GM19328 (cell line): ENCODE data around the gene IGSF23.
"Not testable (repeated sequence)": the region's sequence is repeated elsewhere in the genome, so short reads cannot be mapped to it uniquely, and the experiment has no call there.

ENCODE experiments used
- ATAC-seq: cut with Tn5 transposase; IDR thresholded peaks from one replicate; pipeline ENCODE4 v1.9.1; 2021; ENCODE audit warnings: mild to moderate bottlenecking, moderate library complexity; ENCODE audit not compliant: unreplicated experiment

The IGSF23 gene

DNA sequence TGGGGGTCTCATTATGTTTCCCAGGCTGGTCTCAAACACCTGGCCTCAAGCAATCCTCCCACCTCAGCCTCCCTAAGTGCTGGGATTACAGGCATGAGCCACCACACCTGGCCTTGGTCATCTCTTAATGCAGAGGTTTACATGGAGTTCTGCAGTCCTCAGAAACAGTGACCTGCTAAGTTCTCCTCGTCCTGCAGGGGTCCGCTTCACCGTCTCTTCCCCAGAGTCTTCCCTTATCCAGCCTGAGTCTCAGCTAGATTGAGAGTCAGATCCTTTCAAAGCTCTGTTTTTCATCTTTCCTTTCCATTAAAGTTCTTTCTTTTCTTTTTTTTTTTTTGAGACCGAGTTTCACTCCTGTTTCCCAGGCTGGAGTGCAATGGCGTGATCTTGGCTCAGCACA is 2.9 kb upstream of the IGSF23 start:
- ATAC-seq: not testable (repeated sequence)

DNA sequence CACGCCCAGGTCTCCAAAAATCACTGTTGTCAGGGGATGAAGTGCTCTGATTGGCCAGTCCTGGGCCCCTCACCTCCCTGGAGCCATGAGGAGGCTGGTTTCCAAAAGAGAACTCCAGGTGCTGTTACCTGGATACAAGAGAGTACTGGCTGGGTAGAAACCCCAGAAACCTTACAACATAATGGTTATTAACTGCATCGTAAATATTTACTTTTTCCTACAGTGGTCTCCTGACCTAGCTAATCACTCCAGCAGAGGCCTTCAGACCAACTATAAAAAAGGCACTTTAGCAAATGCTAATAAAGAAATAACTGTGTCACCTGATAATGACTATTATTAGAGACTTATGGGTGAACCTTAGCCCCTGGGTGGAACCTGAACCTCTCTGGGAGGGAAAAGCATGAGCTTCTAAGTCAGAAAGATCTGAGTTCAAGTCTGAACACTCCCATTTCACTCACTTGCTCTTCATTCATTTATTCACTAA is 1.5 kb upstream of the IGSF23 start:
- no peak for ATAC-seq

DNA sequence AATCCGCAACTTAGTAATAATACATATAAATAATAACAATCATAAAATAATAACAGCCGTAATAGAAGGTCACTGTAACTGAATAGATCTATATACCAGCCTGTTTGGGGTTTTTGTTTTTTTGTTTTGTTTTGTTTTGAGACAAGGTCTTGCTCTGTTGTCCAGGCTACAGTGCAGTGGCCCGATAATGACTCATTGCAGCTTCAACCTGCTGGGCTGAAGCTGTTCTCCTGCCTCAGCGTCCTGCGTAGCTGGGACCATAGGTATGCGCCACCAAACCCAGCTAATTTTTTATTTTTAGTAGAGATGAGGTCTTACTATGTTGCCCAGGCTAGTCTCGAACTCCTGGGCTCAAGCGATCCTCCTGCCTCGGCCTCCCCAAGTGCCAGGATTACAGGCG is 950 bp downstream of the IGSF23 start:
- no peak for ATAC-seq

DNA sequence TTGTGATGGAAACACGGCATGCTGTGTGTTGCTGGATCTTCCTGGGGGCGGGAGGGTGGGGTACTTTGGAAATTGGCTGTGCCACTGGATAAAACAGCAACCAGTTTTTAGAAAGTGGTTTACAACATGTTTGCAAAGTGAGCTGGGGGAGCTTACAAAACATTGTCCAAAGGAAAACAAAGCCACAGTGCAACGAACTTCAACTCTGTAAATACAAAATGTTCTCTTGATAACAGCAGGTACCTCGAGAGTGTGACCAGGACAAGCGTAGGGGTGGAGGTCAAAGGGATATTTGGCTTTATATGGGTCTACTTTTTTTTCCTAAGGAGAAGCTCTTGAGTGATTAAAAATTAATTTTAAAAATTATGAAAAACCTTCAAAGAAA is 2.5 kb downstream of the IGSF23 start:
- ATAC-seq: no peak

DNA sequence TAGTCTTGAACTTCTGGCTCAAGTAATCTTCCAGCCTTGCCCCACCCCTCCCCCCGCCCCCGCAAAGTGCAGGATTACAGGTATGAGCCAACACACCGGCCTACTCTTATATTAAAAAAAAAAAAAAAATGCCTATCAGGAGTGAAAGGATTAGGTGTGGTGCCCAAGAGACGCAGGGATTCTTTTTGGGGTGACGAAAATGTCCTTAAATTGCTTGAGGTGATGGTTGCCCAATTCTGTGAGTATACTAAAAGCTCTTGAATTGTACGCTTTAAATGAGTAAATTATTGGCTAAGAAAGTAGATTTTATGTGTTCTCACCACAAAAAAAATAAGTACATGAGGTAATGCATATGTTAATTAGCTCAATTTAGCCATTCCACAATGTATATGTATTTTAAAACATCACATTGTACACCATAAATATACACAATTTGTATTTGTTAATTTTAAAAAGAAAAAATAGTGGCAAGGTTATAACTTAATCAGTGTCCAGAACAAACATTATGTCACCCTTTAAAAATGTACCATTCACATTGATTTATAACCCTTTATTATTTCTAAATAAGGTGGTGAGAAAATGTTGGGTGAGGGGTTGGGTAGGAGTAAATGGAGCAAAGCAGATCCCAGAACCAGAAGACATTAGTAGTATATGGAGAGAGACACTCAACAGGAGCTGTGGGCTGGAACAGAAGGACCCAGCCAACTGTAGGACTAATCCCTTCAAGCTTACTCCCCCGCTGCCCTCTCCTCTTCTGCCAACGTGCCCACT is 3.9 kb downstream of the IGSF23 start:
- ATAC-seq: no peak

DNA sequence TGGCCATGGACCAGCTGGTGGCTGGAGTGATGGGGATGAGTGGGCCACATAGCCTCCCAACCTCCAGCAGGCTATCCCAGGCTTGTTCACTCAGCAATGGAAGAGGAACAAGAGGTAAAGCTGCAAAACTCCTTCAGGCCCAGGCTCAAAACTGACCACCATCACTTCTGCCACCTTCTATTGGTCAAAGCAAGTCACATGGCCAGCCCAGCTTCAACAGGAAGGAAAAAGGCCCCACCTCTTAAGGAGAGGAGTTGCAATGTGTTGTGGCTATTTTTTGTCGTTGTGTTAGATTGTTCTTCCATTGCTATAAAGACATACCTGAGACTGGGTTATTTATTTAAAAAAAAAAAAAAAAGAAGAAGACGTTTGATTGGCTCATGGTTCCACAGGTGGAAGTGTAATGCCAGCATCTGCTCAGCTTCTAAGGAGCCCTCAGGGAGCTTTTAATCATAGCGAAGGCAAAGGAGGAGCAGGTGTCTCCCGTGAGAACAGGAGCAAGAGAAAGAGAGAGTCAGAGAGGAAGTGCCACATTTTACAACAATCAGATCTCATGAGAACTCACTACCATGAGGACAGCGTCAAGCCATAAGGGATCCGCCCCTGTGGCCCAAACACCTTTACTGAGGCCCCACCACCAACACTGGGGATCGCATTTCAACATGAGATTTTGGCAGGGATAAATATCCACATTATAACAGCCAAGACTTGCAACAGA is 5.4 kb downstream of the IGSF23 start:
- ATAC-seq: no peak

DNA sequence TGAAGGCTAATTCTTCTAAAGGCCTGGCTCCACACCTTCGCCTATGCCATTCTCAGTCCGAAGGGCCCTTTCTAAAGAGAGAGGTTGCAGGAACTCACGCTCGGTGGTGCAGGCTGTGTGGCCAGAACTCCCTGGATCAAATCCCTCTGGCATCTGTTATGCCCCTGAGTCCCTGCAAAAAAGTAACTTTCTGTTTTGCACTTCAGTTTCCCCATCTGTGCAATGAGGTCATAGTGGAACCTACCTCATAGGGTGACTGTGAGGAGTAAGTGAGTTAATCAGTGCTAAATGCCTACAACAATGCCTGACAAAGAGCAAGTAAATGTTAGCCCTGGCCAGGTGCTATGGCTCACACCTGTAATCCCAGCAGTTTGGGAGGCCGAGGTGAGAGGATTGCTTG is 7.3 kb downstream of the IGSF23 start:
- no peak for ATAC-seq

DNA sequence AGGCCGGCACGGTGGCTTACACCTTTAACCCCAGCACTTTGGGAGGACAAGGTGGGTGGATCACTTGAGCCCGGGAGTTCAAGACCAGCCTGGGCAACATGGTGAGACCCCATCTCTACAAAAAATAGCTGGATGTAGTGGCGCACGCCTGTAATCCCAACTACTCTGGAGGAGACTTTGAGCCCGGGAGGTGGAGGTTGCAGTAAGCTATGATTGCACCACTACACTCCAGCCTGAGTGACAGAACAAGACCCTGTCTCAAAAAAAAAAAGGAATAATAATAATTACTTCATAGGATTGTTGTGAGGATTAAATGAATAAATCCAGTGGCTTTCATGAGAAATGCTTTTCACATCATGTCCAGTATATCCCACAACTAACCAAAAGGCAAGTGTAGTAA is 8.0 kb downstream of the IGSF23 start:
- no peak for ATAC-seq

DNA sequence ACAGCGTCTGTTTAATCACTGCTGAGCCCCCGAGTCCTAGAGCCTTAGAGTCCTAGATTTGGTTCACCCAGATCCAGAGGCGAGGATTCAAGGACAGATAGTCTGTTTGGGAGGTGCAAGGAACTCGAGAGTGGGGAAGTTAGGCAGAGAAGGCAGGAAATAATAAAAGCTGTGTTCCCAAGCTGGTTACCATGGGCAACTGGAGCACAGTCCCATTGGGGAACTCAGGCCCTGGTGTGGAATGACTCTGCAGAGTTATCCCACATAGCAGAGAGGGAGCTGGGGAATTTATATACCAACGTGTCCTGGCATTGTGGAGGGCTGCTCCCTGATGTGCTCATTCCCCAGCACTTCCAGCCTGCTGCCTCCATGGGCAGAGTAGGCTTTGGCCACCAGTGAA is 9.7 kb downstream of the IGSF23 start:
- ATAC-seq: no peak

DNA sequence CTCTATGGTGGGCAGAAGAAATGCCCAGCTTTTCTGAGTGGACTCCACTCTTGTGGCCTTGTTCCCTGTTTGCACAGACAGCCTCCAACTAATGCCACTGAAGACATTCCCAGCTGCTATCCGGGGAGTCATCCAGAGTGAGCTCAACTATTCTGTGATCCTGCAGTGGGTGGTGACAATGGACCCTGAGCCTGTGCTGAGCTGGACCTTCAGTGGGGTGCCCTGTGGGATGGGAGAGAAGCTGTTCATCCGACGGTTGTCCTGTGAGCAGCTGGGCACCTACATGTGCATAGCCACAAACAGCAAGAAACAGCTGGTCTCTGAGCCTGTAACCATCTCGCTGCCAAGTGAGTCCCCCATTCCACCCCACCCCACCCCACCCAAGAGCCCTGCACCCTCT is 10.3 kb downstream of the IGSF23 start:
- ATAC-seq: no peak

DNA sequence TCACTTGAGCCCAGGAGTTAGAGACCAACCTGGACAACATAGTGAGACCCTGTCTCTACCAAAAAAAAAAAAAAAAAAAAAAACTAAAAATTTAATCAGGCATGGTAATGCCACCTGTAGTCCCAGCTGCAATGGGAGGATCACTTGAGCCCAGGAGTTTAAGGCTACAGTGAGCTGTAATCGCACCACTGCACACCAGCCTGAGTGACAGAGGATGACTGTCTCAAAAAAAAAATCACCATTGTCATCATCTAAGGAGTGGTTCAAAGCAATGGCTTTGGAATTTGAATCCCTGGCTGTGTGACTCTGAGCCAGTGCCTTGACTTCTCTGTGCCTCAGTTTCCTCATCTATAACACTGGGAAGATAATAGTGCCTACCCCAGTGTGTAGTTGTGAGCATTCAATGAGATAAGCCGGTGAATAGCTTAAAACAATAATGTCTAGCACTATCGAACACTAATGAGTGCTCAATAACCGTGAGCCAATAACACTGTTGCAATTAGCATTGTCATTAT is 11.5 kb downstream of the IGSF23 start:
- ATAC-seq: no peak

DNA sequence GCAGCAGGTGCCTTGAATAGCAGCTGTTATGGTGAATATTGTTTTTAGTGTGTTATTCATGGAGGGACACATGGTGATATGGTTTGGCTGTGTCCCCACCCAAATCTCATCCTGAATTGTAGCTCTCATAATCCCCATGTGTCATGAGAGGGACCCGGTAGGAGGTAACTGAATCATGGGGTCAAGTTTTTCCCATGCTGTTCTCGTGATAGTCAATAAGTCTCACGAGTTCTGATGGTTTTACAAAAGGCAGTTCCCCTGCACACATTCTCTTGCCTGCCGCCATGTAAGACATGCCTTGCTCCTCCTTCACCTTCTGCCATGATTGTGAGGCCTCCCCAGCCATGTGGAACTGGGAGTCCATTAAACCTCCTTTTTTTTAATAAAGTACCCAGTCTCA is 12.3 kb downstream of the IGSF23 start:
- ATAC-seq: not testable (repeated sequence)

DNA sequence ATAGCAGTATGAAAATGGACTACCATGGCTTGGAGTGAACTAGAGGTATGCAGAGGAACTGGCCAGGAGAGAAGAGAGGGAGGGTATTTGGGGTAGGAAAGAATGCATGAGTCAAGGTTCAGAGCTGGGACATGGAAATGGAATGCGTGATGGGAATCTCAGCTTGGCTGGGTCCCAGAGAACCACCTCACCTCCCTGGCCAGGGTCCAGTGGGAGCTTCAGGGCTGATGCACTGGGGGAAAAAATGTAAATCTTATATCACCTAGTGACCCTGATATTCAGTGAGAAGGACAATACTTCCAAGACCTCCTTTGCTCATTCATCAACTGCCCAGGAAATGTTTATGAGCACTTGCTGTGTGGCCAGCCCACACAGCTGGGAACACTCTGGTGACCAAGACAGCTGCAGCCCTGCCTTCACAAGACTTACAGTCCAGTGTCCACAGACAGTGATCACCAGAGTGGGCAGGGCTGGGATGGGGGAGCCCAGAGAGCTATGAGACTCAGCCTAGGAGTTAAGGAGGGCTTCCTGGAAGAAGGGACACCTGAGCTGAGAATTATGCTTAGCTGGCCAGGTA is 12.8 kb downstream of the IGSF23 start:
- ATAC-seq: no peak

DNA sequence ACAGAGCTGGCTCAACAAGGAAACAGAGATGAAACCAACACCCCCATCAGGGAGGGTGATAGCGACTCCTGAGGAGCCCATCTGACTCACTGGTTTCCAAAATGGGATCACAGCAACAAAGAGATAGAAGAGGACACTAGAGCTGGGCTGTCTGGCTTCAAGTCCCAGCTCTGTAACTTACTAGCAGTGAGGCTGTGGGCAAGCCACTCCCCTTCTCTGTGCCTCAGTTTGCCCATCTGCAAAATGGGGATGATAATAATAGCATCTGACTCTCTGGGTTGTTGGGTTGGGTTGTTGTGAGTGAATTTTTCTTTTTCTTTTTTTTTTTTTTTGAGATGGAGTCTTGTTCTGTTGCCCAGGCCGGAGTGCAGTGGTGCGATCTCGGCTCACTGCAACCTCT is 14.3 kb downstream of the IGSF23 start:
- no peak for ATAC-seq

DNA sequence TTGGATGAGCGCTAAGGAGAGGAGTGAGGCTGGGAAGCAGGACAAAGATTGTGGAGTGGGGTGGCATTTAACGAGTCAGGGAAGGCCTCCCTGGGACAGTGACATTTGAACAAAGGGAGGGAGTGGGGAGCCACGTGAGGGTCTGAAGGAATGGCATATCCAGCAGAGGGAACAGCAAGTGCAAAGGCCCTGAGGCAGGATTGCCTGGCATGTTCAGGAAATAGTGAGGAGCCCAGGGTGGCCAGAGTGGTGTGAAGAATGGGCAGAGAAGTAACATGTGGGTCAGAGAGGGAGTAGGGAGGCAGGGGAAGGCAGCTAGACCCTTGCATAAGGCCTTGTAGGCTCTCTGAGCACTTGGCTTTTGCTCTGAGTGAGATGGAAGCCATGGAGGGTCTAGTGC is 15.4 kb downstream of the IGSF23 start:
- no peak for ATAC-seq

DNA sequence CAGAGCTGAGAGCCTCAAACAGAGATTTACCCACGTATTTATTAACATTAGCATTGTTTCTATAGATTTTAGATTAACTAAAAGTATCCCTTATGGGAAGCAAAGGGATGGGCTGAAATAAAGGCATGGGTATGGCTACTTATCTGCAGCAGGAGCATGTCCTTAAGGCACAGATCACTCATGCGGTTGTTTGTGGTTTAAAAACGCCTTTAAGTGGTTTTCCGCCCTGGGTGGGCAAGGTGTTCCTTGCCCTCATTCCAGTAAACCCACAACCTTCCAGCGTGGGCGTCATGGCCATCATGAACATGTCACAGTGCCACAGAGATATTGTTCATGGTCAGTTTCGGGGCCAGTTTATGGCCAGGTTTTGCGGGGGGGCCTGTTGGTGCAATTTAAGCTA is 18.2 kb downstream of the IGSF23 start:
- not testable (repeated sequence) for ATAC-seq

DNA sequence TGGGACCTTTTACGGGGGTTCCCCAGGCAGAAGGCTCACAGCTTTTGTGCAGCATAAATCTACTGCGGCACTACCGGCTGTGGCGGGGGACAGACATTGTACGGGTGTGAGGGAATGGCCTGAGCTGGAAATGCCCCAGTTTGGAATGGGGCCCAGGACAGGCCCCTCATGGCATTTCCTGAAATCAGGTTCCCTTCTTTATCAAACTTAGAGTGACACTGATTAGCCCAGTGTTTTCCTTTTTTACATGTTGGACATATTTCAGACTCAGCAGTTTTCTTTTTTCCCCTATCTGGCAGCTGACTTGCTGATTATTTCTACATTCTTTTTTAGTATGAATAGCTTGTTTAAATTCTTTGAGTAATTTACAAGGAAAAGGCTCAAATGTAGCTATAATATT is 20.7 kb downstream of the IGSF23 start:
- not testable (repeated sequence) for ATAC-seq

DNA sequence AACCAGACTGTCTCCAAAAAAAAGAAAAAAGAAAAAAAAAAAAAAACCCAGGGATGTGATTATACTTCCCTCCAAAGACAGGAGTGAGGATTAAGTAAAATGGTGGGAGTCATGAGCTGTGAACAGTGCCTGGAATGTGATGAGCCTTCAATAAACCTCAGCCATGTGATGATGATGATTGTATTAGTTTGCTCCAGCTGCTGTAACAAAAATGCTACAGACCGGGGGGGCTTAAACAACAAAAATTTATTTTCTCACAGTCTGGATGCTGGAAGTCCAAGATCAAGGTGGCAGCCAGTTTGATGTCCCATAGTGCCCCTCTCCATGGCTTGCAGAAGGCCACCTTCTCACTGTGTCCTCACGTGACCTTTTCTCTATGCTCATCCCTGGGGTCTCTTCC is 21.4 kb downstream of the IGSF23 start:
- no peak for ATAC-seq

DNA sequence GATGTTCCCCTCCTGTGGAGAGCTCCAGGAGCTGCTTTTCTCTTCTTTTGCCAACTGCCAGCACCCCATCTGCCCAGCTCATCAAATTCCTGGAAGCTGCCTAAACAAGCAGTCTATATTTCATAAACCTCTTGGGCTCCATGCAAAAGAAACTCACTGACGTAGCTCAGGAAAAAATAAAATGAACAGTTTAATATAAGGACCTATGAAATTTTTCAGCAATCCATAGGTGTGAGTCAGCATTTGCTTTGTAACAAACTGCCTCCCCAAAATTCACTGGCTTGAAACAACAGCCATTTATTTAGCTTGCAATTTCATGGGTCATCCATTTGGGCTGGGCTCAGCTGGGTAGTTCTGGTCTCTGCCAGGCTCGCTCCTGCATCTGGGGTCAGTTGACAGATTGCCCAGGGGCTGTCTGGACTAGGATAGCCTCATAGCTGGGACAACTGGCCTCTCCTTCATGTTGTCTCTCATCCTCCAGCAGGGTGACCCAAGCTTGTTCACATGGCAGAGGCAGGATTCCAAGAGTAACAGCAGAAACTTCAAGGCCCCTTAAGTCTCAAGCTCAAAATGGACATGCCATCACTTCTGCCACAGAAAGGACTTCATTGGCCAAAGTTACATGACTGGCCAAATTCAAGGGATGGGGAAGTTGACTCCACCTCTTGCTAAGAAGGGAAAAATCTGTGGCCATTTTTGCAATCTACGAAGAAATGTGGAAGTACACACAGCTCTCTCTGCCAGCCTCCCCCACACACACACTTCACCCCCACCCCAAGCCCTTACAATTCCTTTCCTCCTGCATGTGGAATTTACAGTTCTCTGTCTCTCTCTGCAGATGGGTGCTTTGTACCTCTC is 22.4 kb downstream of the IGSF23 start:
- no peak for ATAC-seq

DNA sequence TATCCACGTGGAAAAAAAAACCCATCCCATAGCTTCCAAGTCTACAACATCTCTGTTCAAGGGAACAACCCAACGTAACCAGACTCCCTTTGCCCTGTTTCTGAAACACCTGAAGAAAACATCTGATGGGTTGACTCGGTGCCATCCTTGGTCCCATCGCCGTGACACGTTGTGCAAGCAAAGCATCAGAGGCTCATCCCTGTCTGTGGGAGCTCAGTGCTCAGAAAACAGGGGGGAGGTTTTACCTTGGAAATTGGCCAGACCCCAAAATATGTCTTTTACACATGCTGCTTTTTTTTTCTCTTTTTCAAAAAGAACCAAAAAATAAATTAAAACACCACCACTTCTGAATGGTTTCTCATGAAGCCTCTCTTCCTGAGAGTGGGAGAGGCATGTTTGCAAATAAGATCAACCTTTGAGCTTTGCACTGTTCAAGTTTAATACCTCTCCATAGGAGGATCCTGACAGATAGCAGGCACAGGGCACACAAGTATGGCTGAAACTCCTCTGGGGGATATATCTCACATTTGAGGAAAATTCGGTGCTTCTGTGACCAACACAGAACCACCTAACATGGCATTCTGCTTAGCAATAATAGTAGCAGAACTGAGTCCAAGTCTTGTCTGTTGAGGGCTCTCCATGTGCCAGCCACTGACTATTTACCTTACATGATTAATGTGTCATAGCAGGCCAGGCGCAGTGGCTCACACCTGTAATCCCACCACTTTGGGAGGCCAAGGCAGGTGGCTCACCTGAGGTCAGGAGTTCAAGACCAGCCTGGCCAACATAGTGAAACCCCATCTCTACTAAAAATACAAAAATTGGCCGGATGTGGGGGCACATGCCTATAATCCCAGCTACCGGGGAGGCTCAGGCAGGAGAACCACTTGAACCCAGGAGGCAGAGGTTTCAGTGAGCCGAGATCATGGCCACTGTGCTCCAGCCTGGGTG is 23.4 kb downstream of the IGSF23 start:
- no peak for ATAC-seq
